ENCODE results near the gene PNMT. TPM values are rescaled to one million over a fixed set of nuclear protein-coding genes. Genes with fewer than 3 reads are reported as not detected.

Gene PNMT
- total RNA-seq, 1 experiment from 2014 or later, result 1.4 TPM

DNA sequence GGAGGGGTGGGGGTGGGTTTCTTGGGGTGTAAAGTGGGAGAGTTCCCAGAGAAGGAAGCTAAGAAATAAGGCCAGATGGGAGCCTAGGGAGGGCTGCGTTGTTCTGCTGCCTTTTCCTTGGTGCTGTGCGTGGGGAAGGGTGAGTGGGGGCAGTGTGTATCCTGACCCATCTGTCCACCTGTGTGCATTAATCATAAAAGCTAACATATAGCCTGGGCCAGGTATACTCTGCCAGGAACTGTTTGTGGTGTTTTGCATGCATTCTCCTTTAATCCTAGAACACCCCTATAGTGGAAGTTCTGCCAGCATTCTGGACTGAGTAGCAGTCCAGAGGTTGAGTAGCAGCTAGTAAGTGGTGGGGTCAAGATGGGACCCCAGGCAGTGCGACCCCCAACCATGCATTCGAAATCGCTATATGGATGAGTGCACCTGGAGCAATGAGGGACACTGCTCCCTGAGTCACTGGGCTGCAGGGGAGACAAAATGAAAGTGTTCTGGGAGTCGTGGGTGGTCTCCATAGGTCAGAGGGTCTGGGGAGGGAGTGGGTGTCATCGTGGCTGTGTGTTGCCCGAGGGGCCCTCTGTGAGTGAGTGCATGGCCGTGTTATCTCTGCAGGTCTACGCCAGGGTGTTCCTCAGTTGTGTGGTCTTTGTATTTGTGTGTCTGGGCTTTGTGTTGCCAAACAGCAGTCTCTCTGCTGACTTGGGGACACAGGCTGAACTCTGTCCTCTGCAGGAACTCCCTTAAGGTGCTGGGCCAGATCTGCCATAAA is 32.9 kb downstream of the PNMT start:
- ChIA-PET POLR2A (ENCODE audit: unreplicated experiment) (no interaction called here), CTCF (no interaction called here)
- TSS peak; percentile 51 for BruUV-seq (replicated peaks)
- Histone ChIP-seq H3K9ac (ENCODE audit: low read length) (peak overlapping the region; percentile 82), H3K9me3 (ENCODE audit: low read length) (no peaks in the 10 kb centered on the region), H3K9me2 (replicated peaks; ENCODE audit: low read length) (no peaks in the 10 kb centered on the region), H3K36me3 (ENCODE audit: low read depth, low read length) (no peaks in the 10 kb centered on the region), H2AFZ (ENCODE audit: low read length) (no peak overlapping the region; the same call in 1 of the 2 replicates), H3K4me3 (ENCODE audit: low read length) (peak overlapping the region; percentile 88), H3K79me2 (ENCODE audit: low read length) (peaks cover 59% of the 10 kb centered on the region), H3K27ac (ENCODE audit: low read length) (peak overlapping the region; percentile 92), H4K20me1 (ENCODE audit: low read length) (no peaks in the 10 kb centered on the region), H3F3A (ENCODE audit: low read length, unreplicated experiment) (no peaks in the 10 kb centered on the region), H3K4me1 (ENCODE audit: insufficient read depth, low read length) (peaks cover 52% of the 10 kb centered on the region), H3K27me3 (ENCODE audit: low read length) (no peaks in the 10 kb centered on the region), H3K4me2 (ENCODE audit: low read length) (peak overlapping the region; percentile 84)
- no peak for TF ChIP-seq EZH2phosphoT487 (IDR thresholded peaks at IDR 0.05; ENCODE audit: borderline replicate concordance, low read length)
- TF ChIP-seq, protein P1, sequence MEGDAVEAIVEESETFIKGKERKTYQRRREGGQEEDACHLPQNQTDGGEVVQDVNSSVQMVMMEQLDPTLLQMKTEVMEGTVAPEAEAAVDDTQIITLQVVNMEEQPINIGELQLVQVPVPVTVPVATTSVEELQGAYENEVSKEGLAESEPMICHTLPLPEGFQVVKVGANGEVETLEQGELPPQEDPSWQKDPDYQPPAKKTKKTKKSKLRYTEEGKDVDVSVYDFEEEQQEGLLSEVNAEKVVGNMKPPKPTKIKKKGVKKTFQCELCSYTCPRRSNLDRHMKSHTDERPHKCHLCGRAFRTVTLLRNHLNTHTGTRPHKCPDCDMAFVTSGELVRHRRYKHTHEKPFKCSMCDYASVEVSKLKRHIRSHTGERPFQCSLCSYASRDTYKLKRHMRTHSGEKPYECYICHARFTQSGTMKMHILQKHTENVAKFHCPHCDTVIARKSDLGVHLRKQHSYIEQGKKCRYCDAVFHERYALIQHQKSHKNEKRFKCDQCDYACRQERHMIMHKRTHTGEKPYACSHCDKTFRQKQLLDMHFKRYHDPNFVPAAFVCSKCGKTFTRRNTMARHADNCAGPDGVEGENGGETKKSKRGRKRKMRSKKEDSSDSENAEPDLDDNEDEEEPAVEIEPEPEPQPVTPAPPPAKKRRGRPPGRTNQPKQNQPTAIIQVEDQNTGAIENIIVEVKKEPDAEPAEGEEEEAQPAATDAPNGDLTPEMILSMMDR (conservative IDR thresholded peaks at IDR 0.05; ENCODE audit: low read depth, low read length), result no peak
- TF ChIP-seq EZH2 (IDR thresholded peaks at IDR 0.05; ENCODE audit: low read length, unreplicated experiment), result no peak
- no peak for ATAC-seq
- intact Hi-C loops (cut with micrococcal nuclease), result no loop called here
- peak; percentile 7 for DNase-seq

DNA sequence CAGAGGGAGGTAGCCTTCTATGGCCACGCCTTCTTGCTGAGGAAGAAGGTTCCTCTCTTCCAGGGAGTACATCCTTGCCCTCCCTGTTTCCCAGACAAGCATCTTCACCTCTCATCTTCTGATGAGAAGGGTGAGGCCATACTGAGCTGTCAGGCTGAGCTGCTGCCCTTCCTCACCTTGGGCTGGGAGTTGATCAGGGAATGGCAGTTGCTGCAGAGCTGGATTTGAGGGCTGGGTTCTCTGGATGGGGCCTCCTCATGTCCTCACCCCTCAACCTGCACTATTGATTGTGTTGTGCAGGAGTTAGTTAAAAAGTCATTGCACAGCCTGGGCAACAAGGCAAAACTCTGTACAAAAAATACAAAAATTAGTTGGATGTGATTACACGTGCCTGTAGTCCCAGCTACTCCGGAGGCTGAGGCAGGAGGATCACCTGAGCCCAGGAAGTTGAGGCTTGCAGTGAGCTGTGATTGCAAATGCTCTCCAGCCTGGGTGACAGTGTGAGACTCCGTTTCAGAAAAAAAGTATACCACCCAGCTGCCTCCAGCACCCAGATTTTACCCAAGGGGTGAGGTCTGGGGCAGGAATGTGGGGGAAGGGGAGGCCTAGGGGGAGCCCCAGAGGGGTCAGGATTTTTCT is 33.6 kb downstream of the PNMT start:
- Histone ChIP-seq H3K9me2 (replicated peaks; ENCODE audit: low read length) (no peaks in the 10 kb centered on the region), H3F3A (ENCODE audit: low read length, unreplicated experiment) (no peaks in the 10 kb centered on the region), H3K4me3 (ENCODE audit: low read length) (peak overlapping the region; percentile 88), H3K27ac (ENCODE audit: low read length) (peak overlapping the region; percentile 92), H3K79me2 (ENCODE audit: low read length) (peaks cover 66% of the 10 kb centered on the region), H3K9ac (ENCODE audit: low read length) (peak overlapping the region; percentile 53), H3K4me1 (ENCODE audit: insufficient read depth, low read length) (peaks cover 59% of the 10 kb centered on the region), H3K9me3 (ENCODE audit: low read length) (no peaks in the 10 kb centered on the region), H3K4me2 (ENCODE audit: low read length) (peak overlapping the region; percentile 84), H2AFZ (ENCODE audit: low read length) (no peak overlapping the region), H3K27me3 (ENCODE audit: low read length) (no peaks in the 10 kb centered on the region), H4K20me1 (ENCODE audit: low read length) (no peaks in the 10 kb centered on the region), H3K36me3 (ENCODE audit: low read depth, low read length) (no peaks in the 10 kb centered on the region)
- ChIA-PET POLR2A (ENCODE audit: unreplicated experiment) (interaction anchor here (0.6 kb wide), 1 partner anchor 69 kb away, joined by 3 read pairs; no protein-coding TSS in a partner anchor), CTCF (no interaction called here)
- ATAC-seq (no peak), DNase-seq (peak; percentile 16)
- BruUV-seq (replicated peaks), result no TSS peak
- TF ChIP-seq, protein P1 (conservative IDR thresholded peaks at IDR 0.05; ENCODE audit: low read depth, low read length), result no peak
- TF ChIP-seq EZH2 (IDR thresholded peaks at IDR 0.05; ENCODE audit: low read length, unreplicated experiment) (no peak), EZH2phosphoT487 (IDR thresholded peaks at IDR 0.05; ENCODE audit: borderline replicate concordance, low read length) (no peak)
- intact Hi-C loops (cut with micrococcal nuclease), result no loop called here
